Endometrial microvascular endothelial cells (primary cell): ENCODE measurements around the gene TXNDC11. TPM values are rescaled to one million over a fixed set of nuclear protein-coding genes. Genes with fewer than 3 reads are reported as not detected.

ENCODE experiments used
- in situ Hi-C: cut with HindIII; loops from 2 replicates; pipeline ENCODE4 v1.10.0; 2017; ENCODE audit warnings: low sequenced_read_pairs, low pct_unique_long_range_greater_than_20kb; ENCODE audit errors: inconsistent ontology term
- total RNA-seq: library from RNA; depleted of rRNA; stranded (reverse); fragments of >200 nt; gene quantifications from one replicate; pipeline ENCODE4 v1.2.3, GENCODE V29; 2015; ENCODE audit errors: inconsistent ontology term

TXNDC11 gene
- total RNA-seq, 1 donor from 2014 or later: 63.2 TPM

GRCh38 chr16:11727796-11728543 is 14.7 kb downstream of the TXNDC11 start:
- in situ Hi-C loops: no loop called here

GRCh38 chr16:11726008-11726407 is 16.6 kb downstream of the TXNDC11 start:
- in situ Hi-C loops: no loop called here

GRCh38 chr16:11725457-11725856 is 17.2 kb downstream of the TXNDC11 start:
- in situ Hi-C loops: no loop called here

- in situ Hi-C loops: no loop called here
These were observed 20.2 kb downstream of the TXNDC11 start for GRCh38 chr16:11722468-11722808.

DNA sequence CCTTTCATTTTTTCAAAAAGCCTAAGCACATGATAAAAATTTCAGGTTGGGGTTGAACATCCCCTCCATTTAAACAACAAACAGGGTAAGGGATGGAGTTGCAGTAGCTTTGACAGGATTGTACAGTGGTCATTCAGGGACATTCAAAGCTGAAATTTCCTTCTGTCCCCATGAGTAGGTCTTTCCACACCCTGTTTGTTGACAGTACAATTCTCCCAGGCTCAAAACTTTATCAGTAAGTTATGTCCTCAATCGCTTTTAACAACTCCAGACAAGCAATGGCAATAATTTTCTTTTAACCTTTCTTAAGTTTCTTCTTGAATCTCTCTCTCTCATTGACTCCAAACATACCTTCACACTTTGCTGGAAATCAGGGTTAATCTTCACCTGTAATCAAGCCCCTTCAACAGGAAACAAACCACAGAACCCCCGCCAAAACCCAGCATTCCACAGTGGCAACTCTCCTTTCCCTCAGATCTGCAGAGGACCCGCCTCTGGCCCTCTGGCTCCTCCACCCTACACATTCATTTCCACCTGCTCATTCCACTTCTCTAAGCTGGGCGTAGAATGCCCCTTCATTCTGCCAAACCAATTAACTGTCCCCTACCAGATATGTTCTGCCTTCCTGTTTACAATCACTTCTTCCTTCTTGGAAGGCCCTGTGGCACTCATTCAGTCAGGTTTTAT is 20.7 kb downstream of the TXNDC11 start:
- in situ Hi-C loops: no loop called here

DNA sequence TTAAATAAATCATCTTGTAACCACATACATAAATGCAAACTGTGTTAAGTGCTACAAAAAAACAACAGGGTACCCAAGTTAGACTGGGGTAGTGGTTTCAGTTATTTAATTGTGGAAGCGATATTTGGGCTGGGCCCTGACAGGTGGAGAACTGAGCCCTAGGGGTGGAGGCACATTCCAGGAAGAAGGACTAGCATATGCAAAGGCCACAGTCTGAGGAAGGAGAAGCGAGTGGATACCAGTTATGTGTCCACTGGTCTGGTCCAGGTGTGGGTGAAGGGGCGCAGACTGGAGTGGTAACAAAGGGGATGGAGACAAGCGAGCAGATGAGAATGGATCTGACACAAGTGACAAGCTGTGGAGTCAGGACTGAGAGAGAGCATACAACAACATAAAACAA is 22.9 kb downstream of the TXNDC11 start:
- in situ Hi-C loops: no loop called here

DNA sequence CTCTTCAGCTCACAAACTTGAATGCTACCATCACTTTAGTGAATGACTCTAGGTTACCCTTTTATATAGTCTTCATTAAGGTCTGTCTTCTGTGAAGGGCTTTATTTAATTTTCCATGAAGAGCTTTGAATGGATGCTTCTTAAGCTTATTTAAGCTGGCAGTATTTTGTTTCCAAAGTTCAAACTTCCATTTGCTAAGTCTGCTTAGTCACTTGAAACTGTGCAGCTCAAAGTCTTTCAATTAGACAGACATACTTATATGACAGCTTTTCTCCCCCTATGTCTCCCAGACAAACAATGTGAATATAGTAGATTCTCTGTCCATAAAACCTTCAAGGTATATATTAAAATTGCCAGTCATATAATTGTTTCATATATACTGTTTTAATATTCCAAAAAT is 23.5 kb downstream of the TXNDC11 start:
- in situ Hi-C loops: no loop called here

DNA sequence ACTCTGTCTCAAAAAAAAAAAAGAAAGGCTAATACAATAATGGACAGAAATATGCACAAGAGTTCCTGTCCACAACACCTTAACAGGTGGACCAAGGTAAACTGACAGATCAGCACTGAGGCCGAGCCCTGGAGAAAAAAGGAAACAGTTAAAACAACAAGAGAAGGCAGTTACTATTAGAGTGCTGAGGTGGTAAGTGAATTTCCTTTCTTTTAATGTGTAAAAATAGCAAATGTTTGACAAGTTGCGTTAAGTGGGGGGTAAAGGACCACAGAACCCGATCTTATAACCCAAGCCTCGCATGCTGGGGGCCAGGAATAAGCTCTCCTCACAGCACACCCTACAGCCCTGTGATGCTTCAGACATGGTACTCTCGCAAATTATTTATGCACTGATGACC is 24.8 kb downstream of the TXNDC11 start:
- in situ Hi-C loops: no loop called here

- in situ Hi-C loops: no loop called here
These were observed 26.3 kb downstream of the TXNDC11 start for GRCh38 chr16:11716336-11716735.

DNA sequence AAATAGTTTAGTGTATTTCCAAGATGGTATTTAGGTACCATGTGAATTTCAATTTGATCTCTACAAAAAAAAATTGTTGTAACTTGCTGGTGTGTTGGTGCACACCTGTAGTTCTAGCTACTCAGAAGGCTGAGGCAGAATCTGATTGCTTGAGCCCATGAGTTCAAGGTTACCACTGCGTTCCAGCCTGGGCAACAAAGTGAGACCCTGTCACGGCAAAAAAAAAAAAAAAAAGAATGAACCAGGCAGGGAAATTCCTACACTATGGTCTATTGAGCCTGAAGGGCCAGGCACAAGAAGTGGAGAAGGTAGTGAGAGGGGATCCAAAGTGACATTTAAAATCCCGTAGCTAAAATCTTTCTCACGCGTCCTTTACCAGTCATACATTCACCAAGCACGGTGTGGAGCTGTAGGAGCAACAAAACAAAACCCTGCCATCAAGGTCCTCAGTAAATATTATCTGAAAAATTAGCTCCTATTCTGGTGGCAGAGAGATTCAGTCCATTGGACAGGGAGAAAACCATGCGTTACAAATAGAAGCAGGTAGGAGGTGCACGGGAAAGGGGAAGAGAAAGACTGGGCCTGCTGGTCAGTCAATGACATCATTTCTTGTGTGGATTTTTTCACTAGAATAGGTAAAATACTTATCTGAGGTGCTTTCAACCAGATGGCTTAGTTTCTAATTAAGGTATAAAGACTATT is 27.3 kb downstream of the TXNDC11 start:
- in situ Hi-C loops: no loop called here

DNA sequence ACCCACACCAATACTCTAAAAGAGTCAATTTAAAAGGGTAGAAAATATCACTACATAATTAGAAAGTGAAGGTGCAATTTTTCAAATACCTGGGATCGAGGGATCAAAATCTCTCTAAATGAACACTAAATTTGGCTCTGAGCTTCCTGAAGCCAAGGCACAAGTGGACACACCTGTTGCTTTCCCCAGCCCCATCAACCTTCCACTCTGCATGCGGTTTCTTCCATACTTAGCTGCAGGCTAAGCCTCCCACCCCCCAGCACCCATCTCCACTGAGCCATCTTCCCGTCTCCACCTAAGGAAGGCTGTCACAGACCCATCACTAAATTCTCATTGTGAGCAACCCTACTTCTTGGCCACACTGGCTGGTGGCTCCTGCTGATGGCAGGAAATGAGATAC is 30.5 kb downstream of the TXNDC11 start:
- in situ Hi-C loops: no loop called here

- in situ Hi-C loops: no loop called here
These were observed 31.0 kb downstream of the TXNDC11 start for GRCh38 chr16:11711662-11712061.

GRCh38 chr16:11708421-11708820 is 34.2 kb downstream of the TXNDC11 start:
- in situ Hi-C loops: no loop called here

DNA sequence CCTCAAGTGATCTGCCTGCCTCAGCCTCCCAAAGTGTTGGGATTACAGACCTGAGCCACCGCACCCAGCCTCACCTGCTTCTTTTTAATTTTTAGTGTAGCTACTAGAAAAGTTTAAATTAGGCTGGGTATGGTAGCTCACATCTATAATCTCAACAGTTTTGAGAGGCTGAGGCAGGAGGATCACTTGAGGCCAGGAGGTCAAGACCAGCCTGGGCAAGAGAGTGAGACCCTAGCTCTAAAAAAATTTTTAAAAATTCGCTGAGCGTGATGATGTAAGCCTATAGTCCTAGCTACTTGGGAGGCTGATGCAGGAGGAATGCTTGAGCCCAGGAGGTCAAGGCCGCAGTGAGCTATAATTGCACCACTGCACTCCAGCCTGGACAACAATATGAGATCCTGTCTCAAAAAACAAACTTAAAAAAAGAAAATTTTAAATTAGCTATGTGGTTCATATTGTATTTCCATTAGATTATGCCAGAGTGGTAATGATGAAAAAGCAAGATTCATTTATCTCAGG is 34.9 kb downstream of the TXNDC11 start:
- in situ Hi-C loops: no loop called here

DNA sequence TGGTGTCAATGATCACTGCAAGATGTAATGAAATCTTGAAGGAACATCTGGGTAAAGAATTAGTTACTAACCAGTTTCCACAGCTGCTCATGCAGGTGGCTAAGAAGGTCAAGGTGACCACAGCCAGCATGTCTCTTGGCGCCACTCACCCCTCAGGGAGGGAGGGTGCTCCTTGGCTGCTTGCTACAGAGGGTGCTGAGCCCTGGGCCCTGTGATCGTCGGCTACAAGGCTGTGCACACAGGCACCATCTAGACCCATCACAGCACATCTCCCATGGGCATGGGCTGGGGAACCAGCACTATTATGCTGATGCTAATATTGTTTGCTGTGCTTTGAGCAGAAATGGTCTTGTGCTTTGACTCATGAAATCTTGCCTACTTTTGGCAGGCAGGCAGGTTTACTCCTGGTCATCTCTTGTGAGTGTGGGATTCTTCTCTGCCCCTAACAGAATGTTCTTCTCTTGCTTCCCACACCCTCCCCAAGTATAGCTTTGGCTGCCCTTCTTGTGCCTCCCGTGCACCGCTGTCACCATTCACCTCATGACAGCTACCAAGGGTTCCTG is 36.4 kb downstream of the TXNDC11 start:
- in situ Hi-C loops: no loop called here

GRCh38 chr16:11705311-11706025 is 37.2 kb downstream of the TXNDC11 start:
- in situ Hi-C loops: no loop called here

DNA sequence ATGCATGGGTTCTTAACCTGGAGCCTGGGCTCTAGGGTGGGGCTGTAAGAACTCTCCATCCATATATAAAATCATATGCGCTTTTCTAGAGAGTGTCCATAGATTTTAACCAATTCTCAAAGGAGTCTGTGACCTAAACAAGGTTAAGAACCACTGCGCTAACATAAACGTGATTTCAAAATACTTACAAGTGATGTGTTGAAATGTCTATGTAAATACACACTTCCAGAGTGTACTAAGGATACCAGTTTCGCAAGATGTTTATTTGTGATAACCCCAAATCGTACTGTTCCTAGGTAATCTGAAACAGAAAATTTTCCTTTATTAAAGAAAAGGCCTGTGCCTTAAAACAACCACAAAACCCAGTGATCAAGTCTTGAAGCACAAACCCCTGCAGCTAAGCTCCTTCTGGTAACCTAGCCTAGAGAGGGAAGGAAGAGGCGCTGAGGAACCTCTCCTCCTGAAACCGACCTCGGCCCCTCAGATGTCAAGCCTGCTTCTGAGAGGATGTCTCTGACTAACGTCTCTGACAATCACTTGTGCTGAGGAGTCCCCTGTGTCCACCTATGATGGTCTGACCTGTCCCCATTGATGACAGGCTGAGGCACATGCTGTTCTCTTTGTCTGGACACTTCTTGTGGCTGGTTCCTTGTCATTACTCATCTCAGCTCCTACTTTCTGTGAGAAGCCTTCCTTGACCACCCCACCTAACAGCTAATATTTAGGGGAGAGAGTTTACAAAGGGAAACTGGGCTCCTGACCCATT is 42.2 kb downstream of the TXNDC11 start:
- in situ Hi-C loops: no loop called here

GRCh38 chr16:11699234-11699894 is 43.3 kb downstream of the TXNDC11 start:
- in situ Hi-C loops: no loop called here
